Activated T-helper 1 cell treated with anti-CD3 and anti-CD28 coated beads, Interleukin-12 subunit alpha, Interleukin-12 subunit beta, Interleukin-2, Interleukin-4 antibody, amounts not matched to agents 30 ng/mL and 10 ng/mL and 1 ng/mL, durations not matched to agents 14 hours and 24 hours and 36 hours (primary cell): ENCODE measurements around the gene ICA1. TPM values are rescaled to one million over a fixed set of nuclear protein-coding genes. Genes with fewer than 3 reads are reported as not detected.
"Not testable (repeated sequence)": the region's sequence is repeated elsewhere in the genome, so short reads cannot be mapped to it uniquely, and the experiment has no call there.

Experiments
- DNase-seq: peaks from one replicate; pipeline ENCODE4 v3.0.0; 2021; ENCODE audit warnings: low spot score
- H3K27ac Mint-ChIP-seq: one replicate; pipeline ENCODE4 v1.8.0; 2021; ENCODE audit warnings: mild to moderate bottlenecking, mixed read lengths
- H3K27me3 Mint-ChIP-seq: one replicate; pipeline ENCODE4 v1.8.0; 2022; ENCODE audit warnings: mild to moderate bottlenecking, moderate library complexity, mixed read lengths; ENCODE audit not compliant: insufficient read depth
- H3K36me3 Mint-ChIP-seq: one replicate; pipeline ENCODE4 v1.8.0; 2021; ENCODE audit warnings: low read depth, mixed read lengths
- H3K4me1 Mint-ChIP-seq: one replicate; pipeline ENCODE4 v1.8.0; 2021; ENCODE audit warnings: low read depth, mixed read lengths
- H3K4me3 Mint-ChIP-seq: one replicate; pipeline ENCODE4 v1.8.0; 2021; ENCODE audit warnings: mild to moderate bottlenecking, moderate library complexity, mixed read lengths
- H3K9me3 Mint-ChIP-seq: one replicate; pipeline ENCODE4 v1.8.0; 2021; ENCODE audit warnings: mixed read lengths
- intact Hi-C: fragments of 100-400 bp; cut with micrococcal nuclease; formaldehyde crosslinking; loops from one replicate; pipeline ENCODE4 v1.15.1; 2024
- total RNA-seq: library from RNA; stranded (reverse); gene quantifications from 2 replicates; pipeline ENCODE4 v1.2.3, GENCODE V29; 2022

The ICA1 gene
- total RNA-seq, 1 donor from 2014 or later, result 1.9 TPM

- H3K4me1 Mint-ChIP-seq, result peaks cover 82% of the 10 kb centered on the region
Observed at GRCh38 chr7:8119262-8119661, 142.7 kb downstream of the ICA1 start.

GRCh38 chr7:8117195-8117594 is 144.8 kb downstream of the ICA1 start:
- intact Hi-C loops, result loop anchor here (1.0 kb wide), 2 partner anchors 8 to 17 kb away; no protein-coding TSS in a partner anchor
- Mint-ChIP-seq H3K27ac (no peak overlapping the region), H3K4me3 (peak overlapping the region; percentile 9), H3K27me3 (no peaks in the 10 kb centered on the region), H3K9me3 (peaks cover 6% of the 10 kb centered on the region), H3K4me1 (peaks cover 91% of the 10 kb centered on the region), H3K36me3 (peaks cover 14% of the 10 kb centered on the region)
- no peak for DNase-seq

More at GRCh38 chr7:8119262-8119661, 142.7 kb downstream of the ICA1 start:
- Mint-ChIP-seq H3K27me3 (peaks cover 5% of the 10 kb centered on the region), H3K36me3 (peaks cover 16% of the 10 kb centered on the region), H3K4me3 (no peak overlapping the region), H3K27ac (no peak overlapping the region), H3K9me3 (peaks cover 6% of the 10 kb centered on the region)
- no peak for DNase-seq
- intact Hi-C loops, result no loop called here

GRCh38 chr7:8115547-8116402 is 146.2 kb downstream of the ICA1 start:
- Mint-ChIP-seq H3K27me3 (no peaks in the 10 kb centered on the region), H3K27ac (peak overlapping the region; percentile 8), H3K36me3 (peaks cover 11% of the 10 kb centered on the region), H3K9me3 (peaks cover 6% of the 10 kb centered on the region), H3K4me3 (peak overlapping the region; percentile 15), H3K4me1 (peaks cover 83% of the 10 kb centered on the region)
- no peak for DNase-seq
- intact Hi-C loops, result no loop called here

GRCh38 chr7:8114175-8114574 is 147.8 kb downstream of the ICA1 start:
- H3K4me3 Mint-ChIP-seq, result peak overlapping the region; percentile 49
- peak; percentile 22 for DNase-seq
- peaks cover 11% of the 10 kb centered on the region for H3K36me3 Mint-ChIP-seq
- H3K4me1 Mint-ChIP-seq, result peaks cover 72% of the 10 kb centered on the region
- intact Hi-C loops, result no loop called here
- no peaks in the 10 kb centered on the region for H3K27me3 Mint-ChIP-seq
- H3K9me3 Mint-ChIP-seq, result peaks cover 6% of the 10 kb centered on the region
- peak overlapping the region; percentile 79 for H3K27ac Mint-ChIP-seq

- Mint-ChIP-seq H3K4me1 (peaks cover 62% of the 10 kb centered on the region), H3K27ac (no peak overlapping the region), H3K4me3 (no peak overlapping the region), H3K9me3 (peaks cover 6% of the 10 kb centered on the region), H3K36me3 (peaks cover 11% of the 10 kb centered on the region), H3K27me3 (no peaks in the 10 kb centered on the region)
- DNase-seq, result no peak
- intact Hi-C loops, result no loop called here
Observed at GRCh38 chr7:8113184-8113583, 148.8 kb downstream of the ICA1 start.

- no peak for DNase-seq
- Mint-ChIP-seq H3K9me3 (peaks cover 6% of the 10 kb centered on the region), H3K27me3 (no peaks in the 10 kb centered on the region), H3K27ac (no peak overlapping the region), H3K4me3 (no peak overlapping the region), H3K4me1 (peaks cover 57% of the 10 kb centered on the region), H3K36me3 (peaks cover 11% of the 10 kb centered on the region)
- intact Hi-C loops, result no loop called here
Observed at GRCh38 chr7:8112685-8113084, 149.3 kb downstream of the ICA1 start.

GRCh38 chr7:8111282-8111960 is 150.5 kb downstream of the ICA1 start:
- Mint-ChIP-seq H3K27ac (no peak overlapping the region), H3K27me3 (no peaks in the 10 kb centered on the region), H3K4me3 (no peak overlapping the region), H3K9me3 (no peaks in the 10 kb centered on the region), H3K36me3 (peaks cover 6% of the 10 kb centered on the region), H3K4me1 (peaks cover 51% of the 10 kb centered on the region)
- DNase-seq, result no peak
- intact Hi-C loops, result no loop called here

GRCh38 chr7:8109196-8110022 is 152.6 kb downstream of the ICA1 start:
- H3K36me3 Mint-ChIP-seq, result no peaks in the 10 kb centered on the region
- H3K9me3 Mint-ChIP-seq, result peaks cover under 1% of the 10 kb centered on the region
- H3K27me3 Mint-ChIP-seq, result no peaks in the 10 kb centered on the region
- no peak overlapping the region for H3K4me3 Mint-ChIP-seq
- intact Hi-C loops, result no loop called here
- peaks cover 40% of the 10 kb centered on the region for H3K4me1 Mint-ChIP-seq
- no peak for DNase-seq
- no peak overlapping the region for H3K27ac Mint-ChIP-seq

GRCh38 chr7:8105449-8106095 is 156.4 kb downstream of the ICA1 start:
- intact Hi-C loops, result no loop called here
- Mint-ChIP-seq H3K27ac (peak overlapping the region; percentile 58), H3K4me1 (peaks cover 14% of the 10 kb centered on the region), H3K9me3 (peaks cover 18% of the 10 kb centered on the region), H3K4me3 (no peak overlapping the region), H3K27me3 (no peaks in the 10 kb centered on the region), H3K36me3 (no peaks in the 10 kb centered on the region)
- DNase-seq, result no peak

- intact Hi-C loops, result no loop called here
- H3K9me3 Mint-ChIP-seq, result peaks cover 28% of the 10 kb centered on the region
Observed at GRCh38 chr7:8103282-8103681, 158.7 kb downstream of the ICA1 start.

GRCh38 chr7:8101292-8101691 is 160.7 kb downstream of the ICA1 start:
- H3K27me3 Mint-ChIP-seq, result not testable (repeated sequence)

More at GRCh38 chr7:8103282-8103681, 158.7 kb downstream of the ICA1 start:
- peaks cover 5% of the 10 kb centered on the region for H3K36me3 Mint-ChIP-seq
- no peaks in the 10 kb centered on the region for H3K27me3 Mint-ChIP-seq
- peaks cover 14% of the 10 kb centered on the region for H3K4me1 Mint-ChIP-seq
- no peak overlapping the region for H3K27ac Mint-ChIP-seq
- no peak for DNase-seq
- H3K4me3 Mint-ChIP-seq, result no peak overlapping the region

More at GRCh38 chr7:8101292-8101691, 160.7 kb downstream of the ICA1 start:
- intact Hi-C loops, H3K27ac Mint-ChIP-seq, H3K4me3 Mint-ChIP-seq, DNase-seq, H3K4me1 Mint-ChIP-seq, H3K36me3 Mint-ChIP-seq: not testable (repeated sequence)
- peaks cover 28% of the 10 kb centered on the region for H3K9me3 Mint-ChIP-seq
